Fibroblast of lung (primary cell): Measurements from ENCODE around the gene OLFM1.

Experiments used
- EZH2 ChIP-seq: IDR thresholded peaks from 2 replicates; pipeline ENCODE4 v1.5.1; 2012; ENCODE audit warnings: low read length, control low read depth, mild to moderate bottlenecking; ENCODE audit errors: missing control alignments
- TF ChIP-seq, protein P1 (sequence below), 2 donors: IDR thresholded peaks in 1 of 2; conservative IDR thresholded peaks in 1 of 2; 1 replicate in 1 of 2; 2 replicates in 1 of 2; pipeline ENCODE4 v1.5.1; 2011 to 2012; ENCODE audit warnings: low read length in 2 of 2, control low read depth in 1 of 2, inconsistent platforms in 1 of 2, low read depth in 1 of 2, mild to moderate bottlenecking in 1 of 2

DNA sequence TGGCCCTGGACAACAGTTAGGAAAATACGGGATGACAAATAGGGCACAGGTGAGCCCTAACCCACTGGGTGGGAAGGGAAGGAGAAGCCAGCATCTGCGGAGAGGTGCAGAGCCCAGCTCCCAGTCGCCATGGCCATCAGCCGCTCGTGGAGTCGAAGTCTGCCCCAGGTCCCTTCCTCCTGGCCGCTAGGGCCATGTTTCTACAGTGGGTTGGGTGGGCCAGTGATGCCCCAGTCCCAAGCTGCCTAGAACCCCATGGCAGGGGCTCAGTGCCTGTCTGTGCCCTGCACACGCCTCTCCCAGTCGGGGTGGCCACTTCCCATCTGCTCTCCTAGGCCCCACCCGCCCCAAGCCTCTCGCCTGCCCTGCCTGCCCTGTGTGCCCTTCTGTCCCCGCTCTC lies 34.8 kb downstream of the OLFM1 start:
- TF ChIP-seq EZH2: no peak
- TF ChIP-seq, protein P1, sequence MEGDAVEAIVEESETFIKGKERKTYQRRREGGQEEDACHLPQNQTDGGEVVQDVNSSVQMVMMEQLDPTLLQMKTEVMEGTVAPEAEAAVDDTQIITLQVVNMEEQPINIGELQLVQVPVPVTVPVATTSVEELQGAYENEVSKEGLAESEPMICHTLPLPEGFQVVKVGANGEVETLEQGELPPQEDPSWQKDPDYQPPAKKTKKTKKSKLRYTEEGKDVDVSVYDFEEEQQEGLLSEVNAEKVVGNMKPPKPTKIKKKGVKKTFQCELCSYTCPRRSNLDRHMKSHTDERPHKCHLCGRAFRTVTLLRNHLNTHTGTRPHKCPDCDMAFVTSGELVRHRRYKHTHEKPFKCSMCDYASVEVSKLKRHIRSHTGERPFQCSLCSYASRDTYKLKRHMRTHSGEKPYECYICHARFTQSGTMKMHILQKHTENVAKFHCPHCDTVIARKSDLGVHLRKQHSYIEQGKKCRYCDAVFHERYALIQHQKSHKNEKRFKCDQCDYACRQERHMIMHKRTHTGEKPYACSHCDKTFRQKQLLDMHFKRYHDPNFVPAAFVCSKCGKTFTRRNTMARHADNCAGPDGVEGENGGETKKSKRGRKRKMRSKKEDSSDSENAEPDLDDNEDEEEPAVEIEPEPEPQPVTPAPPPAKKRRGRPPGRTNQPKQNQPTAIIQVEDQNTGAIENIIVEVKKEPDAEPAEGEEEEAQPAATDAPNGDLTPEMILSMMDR (conservative IDR thresholded peaks at IDR 0.05 in 1 of 2, IDR thresholded peaks at IDR 0.05 in 1 of 2; ENCODE audit: low read depth in 1 of 2, low read length in 2 of 2): no peak
